Calu3 (cell line): ENCODE measurements around the gene PARP1. TPM values are rescaled to one million over a fixed set of nuclear protein-coding genes. Genes with fewer than 3 reads are reported as not detected.

Experiments
- BruUV-seq: library from RNA; stranded (reverse); fragments of 400-500 nt; replicated peaks from 2 replicates; lab custom pipeline; 2021; lab: Mats Ljungman, UMichigan
- CTCF ChIA-PET: fragments of 300-600 bp; sonication (Branson Sonifier 250); formaldehyde crosslinking; loops from one replicate; lab custom pipeline; 2022; ENCODE audit warnings: antibody characterized with exemption; lab: Charles Lee
- DNase-seq: peaks from one replicate; pipeline ENCODE4 v3.0.0; 2022
- H3K27ac Mint-ChIP-seq: one replicate; pipeline ENCODE4 v1.8.0; 2022; ENCODE audit warnings: mixed read lengths; ENCODE audit not compliant: unreplicated experiment
- H3K27me3 Mint-ChIP-seq: one replicate; pipeline ENCODE4 v1.8.0; 2022; ENCODE audit warnings: mixed read lengths; ENCODE audit not compliant: unreplicated experiment
- H3K36me3 Mint-ChIP-seq: one replicate; pipeline ENCODE4 v1.8.0; 2022; ENCODE audit warnings: mild to moderate bottlenecking, moderate library complexity, mixed read lengths; ENCODE audit not compliant: insufficient read depth, unreplicated experiment
- H3K4me1 Mint-ChIP-seq: one replicate; pipeline ENCODE4 v1.8.0; 2022; ENCODE audit warnings: mild to moderate bottlenecking, low read depth, mixed read lengths; ENCODE audit not compliant: unreplicated experiment
- H3K4me3 Mint-ChIP-seq: one replicate; pipeline ENCODE4 v1.8.0; 2022; ENCODE audit warnings: mild to moderate bottlenecking, low read depth, moderate library complexity, mixed read lengths; ENCODE audit not compliant: unreplicated experiment
- H3K9me3 Mint-ChIP-seq: one replicate; pipeline ENCODE4 v1.8.0; 2022; ENCODE audit warnings: low read depth, mixed read lengths; ENCODE audit not compliant: unreplicated experiment
- CTCF ChIP-seq: fragments of 200-600 bp; IDR thresholded peaks from one replicate; pipeline ENCODE4 v1.8.0; 2022; ENCODE audit warnings: antibody characterized with exemption; ENCODE audit not compliant: unreplicated experiment
- intact Hi-C: fragments of 100-400 bp; cut with micrococcal nuclease; formaldehyde crosslinking; loops from one replicate; pipeline ENCODE4 v1.10.0; 2022; ENCODE audit not compliant: unreplicated experiment
- total RNA-seq: library from RNA; stranded (reverse); gene quantifications from 2 replicates; pipeline ENCODE4 v1.2.3, GENCODE V29; 2022

The PARP1 gene
- total RNA-seq, 1 experiment from 2014 or later = 136 TPM

DNA sequence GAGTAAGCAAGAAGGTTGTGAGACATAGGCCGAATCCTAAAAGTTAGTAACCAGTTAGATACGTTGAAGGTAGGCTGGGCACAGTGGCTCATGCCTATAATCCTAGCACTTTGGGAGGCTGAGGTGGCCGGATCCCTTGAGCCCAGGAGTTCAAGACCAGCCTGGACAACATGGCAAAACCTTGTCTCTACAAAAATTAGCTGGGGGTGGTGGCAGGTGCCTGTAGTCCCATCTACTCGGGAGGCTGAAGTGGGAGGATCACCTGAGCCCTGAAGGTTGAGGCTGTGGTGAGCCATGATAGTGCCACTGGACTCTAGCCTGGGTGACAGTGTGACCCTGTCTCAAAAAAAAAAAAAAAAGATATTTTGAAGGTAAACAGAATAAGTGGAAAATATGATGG is 1.5 kb upstream of the PARP1 start:
- H3K4me1 Mint-ChIP-seq = peaks cover 19% of the 10 kb centered on the region
- DNase-seq = no peak
- peaks cover 41% of the 10 kb centered on the region for H3K27me3 Mint-ChIP-seq
- TF ChIP-seq CTCF = no peak
- CTCF ChIA-PET = interaction anchor here (0.6 to 0.7 kb wide), 2 partner anchors 10 to 430 kb away, joined by 3 to 4 read pairs; no protein-coding TSS in a partner anchor
- no peak overlapping the region for H3K4me3 Mint-ChIP-seq
- intact Hi-C loops = no loop called here
- no peak overlapping the region for H3K27ac Mint-ChIP-seq
- no TSS peak for BruUV-seq
- peaks cover 28% of the 10 kb centered on the region for H3K36me3 Mint-ChIP-seq
- no peaks in the 10 kb centered on the region for H3K9me3 Mint-ChIP-seq

DNA sequence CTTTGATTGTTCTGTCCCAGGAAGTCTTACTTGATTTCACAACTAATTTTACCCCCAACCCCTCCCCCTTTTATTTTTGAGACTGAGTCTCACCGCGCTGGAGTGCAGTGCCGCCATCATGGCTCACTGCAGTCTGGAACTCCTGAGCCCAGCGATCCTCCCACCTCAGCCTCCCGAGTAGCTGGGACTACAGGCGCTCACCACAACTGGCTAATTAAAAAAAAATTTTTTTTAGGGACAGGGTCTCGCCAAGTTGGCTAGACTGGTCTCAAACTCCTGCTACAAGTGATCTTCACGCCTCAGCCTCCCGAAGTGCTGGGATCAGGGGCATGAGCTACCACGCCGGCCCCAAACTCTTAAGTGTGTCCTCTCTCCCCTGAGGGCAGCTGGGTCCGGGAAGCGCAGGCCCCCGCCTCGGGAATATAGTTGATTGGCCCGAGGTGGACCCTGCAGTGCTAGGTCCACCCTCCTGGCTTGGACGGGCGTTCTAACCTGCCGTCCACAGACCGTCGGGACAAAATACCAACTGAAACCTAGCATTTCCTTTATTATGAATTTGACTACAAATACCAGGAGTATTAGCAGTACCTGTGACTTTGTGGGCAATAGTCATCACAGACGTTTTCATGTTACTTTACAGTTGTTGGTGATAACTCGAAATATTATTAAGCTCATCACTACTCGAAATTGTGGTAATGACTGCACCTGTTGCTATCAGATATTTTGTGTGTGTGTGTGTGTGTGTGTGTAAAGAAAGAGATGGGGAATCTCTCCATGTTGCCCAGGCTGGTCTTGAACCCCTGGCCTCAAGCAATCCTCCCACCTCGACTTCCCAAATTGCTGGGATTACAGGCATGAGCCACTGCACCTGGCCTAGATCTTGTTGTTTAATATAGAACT is 642 bp upstream of the PARP1 start:
- H3K27ac Mint-ChIP-seq = peak overlapping the region; percentile 24
- no peak for DNase-seq
- H3K4me3 Mint-ChIP-seq = peak overlapping the region; percentile 96
- CTCF ChIA-PET = interaction anchor here (0.5 to 3.0 kb wide), 9 partner anchors 12 to 612 kb away, joined by 3 to 13 read pairs (median 3); no protein-coding TSS in a partner anchor
- H3K4me1 Mint-ChIP-seq = peaks cover 28% of the 10 kb centered on the region
- BruUV-seq = no TSS peak
- H3K27me3 Mint-ChIP-seq = peaks cover 33% of the 10 kb centered on the region
- H3K9me3 Mint-ChIP-seq = no peaks in the 10 kb centered on the region
- peak; percentile 18 for TF ChIP-seq CTCF
- intact Hi-C loops = no loop called here
- peaks cover 28% of the 10 kb centered on the region for H3K36me3 Mint-ChIP-seq

DNA sequence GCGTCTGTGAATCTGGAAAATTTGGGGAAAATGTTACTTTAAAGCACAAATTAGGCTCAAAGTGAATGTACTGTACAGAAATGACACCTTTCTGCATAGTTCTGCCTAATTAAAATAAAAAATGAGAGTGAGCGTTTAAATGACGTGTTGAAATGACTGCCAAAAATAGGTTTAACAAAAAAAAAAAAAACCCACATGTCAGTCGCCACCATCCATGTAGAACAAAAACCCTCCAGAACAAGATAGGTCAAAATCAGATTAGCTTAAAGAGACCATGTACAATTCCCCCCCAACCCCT is 745 bp downstream of the PARP1 start:
- peaks cover 19% of the 10 kb centered on the region for H3K27me3 Mint-ChIP-seq
- intact Hi-C loops = no loop called here
- no peak for DNase-seq
- H3K4me3 Mint-ChIP-seq = peak overlapping the region; percentile 96
- no TSS peak for BruUV-seq
- no peaks in the 10 kb centered on the region for H3K9me3 Mint-ChIP-seq
- H3K27ac Mint-ChIP-seq = peak overlapping the region; percentile 24
- CTCF ChIA-PET = interaction anchor here (0.7 to 3.0 kb wide), 6 partner anchors 56 to 282 kb away, joined by 3 to 7 read pairs (median 4); no protein-coding TSS in a partner anchor
- TF ChIP-seq CTCF = no peak
- H3K36me3 Mint-ChIP-seq = peaks cover 28% of the 10 kb centered on the region
- peaks cover 29% of the 10 kb centered on the region for H3K4me1 Mint-ChIP-seq

DNA sequence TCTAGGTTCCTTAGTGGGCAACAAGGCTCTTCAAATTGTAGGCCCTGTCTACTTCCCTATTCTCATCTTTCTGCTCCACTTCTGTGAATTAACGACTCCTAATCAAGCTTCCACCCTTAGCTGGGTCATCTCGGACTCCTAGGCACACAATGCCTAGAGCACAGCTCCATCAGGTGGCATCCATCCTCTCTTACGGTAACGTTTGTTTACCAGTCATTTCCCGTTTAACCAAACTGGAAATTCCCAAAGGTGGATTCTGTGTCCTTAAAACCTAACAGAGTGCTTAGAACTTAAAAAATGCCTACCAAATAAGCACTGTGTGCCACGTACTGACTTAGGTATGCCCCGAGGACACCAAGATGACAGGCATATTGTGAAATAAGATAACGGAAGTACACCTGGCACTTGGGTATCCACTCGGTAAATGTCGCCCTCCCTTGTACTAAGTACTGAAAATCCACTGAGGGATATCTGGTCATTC is 1.5 kb downstream of the PARP1 start:
- DNase-seq = no peak
- Mint-ChIP-seq H3K4me3 (peak overlapping the region; percentile 96), H3K27me3 (peaks cover 12% of the 10 kb centered on the region), H3K27ac (peak overlapping the region; percentile 24), H3K9me3 (no peaks in the 10 kb centered on the region), H3K36me3 (peaks cover 35% of the 10 kb centered on the region), H3K4me1 (peaks cover 29% of the 10 kb centered on the region)
- intact Hi-C loops = no loop called here
- TF ChIP-seq CTCF = no peak
- CTCF ChIA-PET = interaction anchor here (0.7 to 3.0 kb wide), 3 partner anchors 57 to 281 kb away, joined by 3 to 7 read pairs (median 4); no protein-coding TSS in a partner anchor
- BruUV-seq = TSS peak; percentile 66
